Vagina (tissue), 2 donors: ENCODE data around the gene XPA.

Source experiments
- POLR2A ChIP-seq, 2 donors: fragments of 450-650 bp; IDR thresholded peaks; one replicate each; pipeline ENCODE4 v1.6.1; 2017; ENCODE audit warnings: antibody characterized with exemption in 2 of 2, mild to moderate bottlenecking in 2 of 2, moderate library complexity in 2 of 2
- POLR2AphosphoS5 ChIP-seq, 2 donors: sonication (generic); formaldehyde crosslinking; IDR thresholded peaks; one replicate each; pipeline ENCODE4 v1.9.0; 2017; ENCODE audit warnings: antibody characterized with exemption in 2 of 2, mild to moderate bottlenecking in 2 of 2, low read depth in 1 of 2; ENCODE audit not compliant: insufficient read depth in 1 of 2
- TF ChIP-seq, protein P1 (sequence below), 3 experiments: fragments of 450-650 bp in 2 of 3; fragments of 200-600 bp in 1 of 3; sonication (generic) in 1 of 3; IDR thresholded peaks; one replicate each; pipeline ENCODE4 v1.5.1; 2017 to 2019; ENCODE audit warnings: antibody characterized with exemption in 3 of 3, mild to moderate bottlenecking in 2 of 3, moderate library complexity in 2 of 3

GRCh38 chr9:97672403-97672802 is 24.7 kb downstream of the XPA start:
- TF ChIP-seq, protein P1, sequence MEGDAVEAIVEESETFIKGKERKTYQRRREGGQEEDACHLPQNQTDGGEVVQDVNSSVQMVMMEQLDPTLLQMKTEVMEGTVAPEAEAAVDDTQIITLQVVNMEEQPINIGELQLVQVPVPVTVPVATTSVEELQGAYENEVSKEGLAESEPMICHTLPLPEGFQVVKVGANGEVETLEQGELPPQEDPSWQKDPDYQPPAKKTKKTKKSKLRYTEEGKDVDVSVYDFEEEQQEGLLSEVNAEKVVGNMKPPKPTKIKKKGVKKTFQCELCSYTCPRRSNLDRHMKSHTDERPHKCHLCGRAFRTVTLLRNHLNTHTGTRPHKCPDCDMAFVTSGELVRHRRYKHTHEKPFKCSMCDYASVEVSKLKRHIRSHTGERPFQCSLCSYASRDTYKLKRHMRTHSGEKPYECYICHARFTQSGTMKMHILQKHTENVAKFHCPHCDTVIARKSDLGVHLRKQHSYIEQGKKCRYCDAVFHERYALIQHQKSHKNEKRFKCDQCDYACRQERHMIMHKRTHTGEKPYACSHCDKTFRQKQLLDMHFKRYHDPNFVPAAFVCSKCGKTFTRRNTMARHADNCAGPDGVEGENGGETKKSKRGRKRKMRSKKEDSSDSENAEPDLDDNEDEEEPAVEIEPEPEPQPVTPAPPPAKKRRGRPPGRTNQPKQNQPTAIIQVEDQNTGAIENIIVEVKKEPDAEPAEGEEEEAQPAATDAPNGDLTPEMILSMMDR (IDR thresholded peaks at IDR 0.05) = no peak
- TF ChIP-seq POLR2A (IDR thresholded peaks at IDR 0.05) (no peak), POLR2AphosphoS5 (IDR thresholded peaks at IDR 0.05; ENCODE audit: insufficient read depth in 1 of 2, low read depth in 1 of 2) (no peak)
